DOHH2 (cell line): Measurements from ENCODE around the gene ZNRF3.

Source experiments
- H3F3A ChIP-seq: fragments of 200-600 bp; sonication (generic), shearing (Covaris generic); 2 replicates; pipeline ENCODE4 v1.6.0; 2016; ENCODE audit warnings: antibody characterized with exemption, mild to moderate bottlenecking; ENCODE audit not compliant: control insufficient read depth, insufficient read depth
- H3K27ac ChIP-seq: fragments of 200-600 bp; sonication (generic); 2 replicates; pipeline ENCODE4 v1.5.1; 2014; ENCODE audit warnings: low read depth, mild to moderate bottlenecking, low read length, moderate library complexity
- H3K27me3 ChIP-seq: fragments of 200-600 bp; sonication (generic); 2 replicates; pipeline ENCODE4 v1.6.1; 2014; ENCODE audit warnings: mild to moderate bottlenecking, low read length, mixed read lengths; ENCODE audit not compliant: control insufficient read depth
- H3K36me3 ChIP-seq: fragments of 200-600 bp; sonication (generic); 2 replicates; pipeline ENCODE4 v1.6.1; 2014; ENCODE audit warnings: mild to moderate bottlenecking, low read length, moderate library complexity, mixed read lengths; ENCODE audit not compliant: control insufficient read depth
- H3K4me1 ChIP-seq: fragments of 200-600 bp; sonication (generic); 2 replicates; pipeline ENCODE4 v1.6.1; 2014; ENCODE audit warnings: mild to moderate bottlenecking, low read length, mixed read lengths; ENCODE audit not compliant: control insufficient read depth
- H3K4me2 ChIP-seq: fragments of 200-600 bp; sonication (generic); 2 replicates; pipeline ENCODE4 v1.6.0; 2014; ENCODE audit warnings: mild to moderate bottlenecking, low read length, moderate library complexity
- H3K4me3 ChIP-seq: fragments of 200-600 bp; sonication (generic); 2 replicates; pipeline ENCODE4 v1.5.1; 2014; ENCODE audit warnings: mild to moderate bottlenecking, low read length, mixed read lengths
- H3K79me2 ChIP-seq: fragments of 200-600 bp; sonication (generic); 2 replicates; pipeline ENCODE4 v1.6.1; 2014; ENCODE audit warnings: mild to moderate bottlenecking, low read length, mixed read lengths; ENCODE audit not compliant: control insufficient read depth
- H3K9me2 ChIP-seq: fragments of 200-600 bp; sonication (generic); replicated peaks from 2 replicates; pipeline ENCODE4 v1.6.1; 2014; ENCODE audit warnings: mild to moderate bottlenecking, low read length, mixed read lengths; ENCODE audit not compliant: control insufficient read depth
- H3K9me3 ChIP-seq: fragments of 200-600 bp; sonication (generic); 2 replicates; pipeline ENCODE4 v1.6.1; 2014; ENCODE audit warnings: antibody characterized with exemption, low read length, mixed read lengths; ENCODE audit not compliant: control insufficient read depth, insufficient read depth
- H4K20me1 ChIP-seq: fragments of 200-600 bp; sonication (generic); 2 replicates; pipeline ENCODE4 v1.6.0; 2014; ENCODE audit warnings: low read depth, mild to moderate bottlenecking, antibody characterized with exemption, low read length, moderate library complexity; ENCODE audit not compliant: control insufficient read depth, insufficient read depth
- CTCF ChIP-seq: fragments of 200-600 bp; sonication (generic); IDR thresholded peaks from one replicate; pipeline ENCODE4 v1.5.1; 2014; ENCODE audit warnings: antibody characterized with exemption, mild to moderate bottlenecking, low read depth, low read length; ENCODE audit not compliant: poor library complexity, severe bottlenecking
- EZH2phosphoT487 ChIP-seq: fragments of 200-600 bp; sonication (generic); IDR thresholded peaks from 2 replicates; pipeline ENCODE4 v1.6.1; 2017; ENCODE audit warnings: borderline replicate concordance, mild to moderate bottlenecking, antibody characterized with exemption, low read length, moderate library complexity, mixed read lengths

The ZNRF3 gene

GRCh38 chr22:28978863-28979796, 95.8 kb downstream of the ZNRF3 start:
- peaks cover 13% of the 10 kb centered on the region for H3K27me3 ChIP-seq
- H3K4me2 ChIP-seq = no peak overlapping the region
- H4K20me1 ChIP-seq = no peaks in the 10 kb centered on the region
- H3K4me1 ChIP-seq = no peaks in the 10 kb centered on the region
- TF ChIP-seq CTCF = no peak
- no peaks in the 10 kb centered on the region for H3K9me2 ChIP-seq
- no peak overlapping the region for H3K27ac ChIP-seq
- H3K79me2 ChIP-seq = no peaks in the 10 kb centered on the region
- no peaks in the 10 kb centered on the region for H3F3A ChIP-seq
- H3K4me3 ChIP-seq = no peak overlapping the region
- no peaks in the 10 kb centered on the region for H3K9me3 ChIP-seq
- no peaks in the 10 kb centered on the region for H3K36me3 ChIP-seq

- H4K20me1 ChIP-seq = no peaks in the 10 kb centered on the region
- no peaks in the 10 kb centered on the region for H3K79me2 ChIP-seq
- no peaks in the 10 kb centered on the region for H3K9me2 ChIP-seq
- no peaks in the 10 kb centered on the region for H3K4me1 ChIP-seq
- H3K4me2 ChIP-seq = no peak overlapping the region
- H3F3A ChIP-seq = no peaks in the 10 kb centered on the region
- peaks cover 13% of the 10 kb centered on the region for H3K27me3 ChIP-seq
- H3K27ac ChIP-seq = no peak overlapping the region
- H3K4me3 ChIP-seq = no peak overlapping the region
- H3K9me3 ChIP-seq = no peaks in the 10 kb centered on the region
- H3K36me3 ChIP-seq = no peaks in the 10 kb centered on the region
- TF ChIP-seq CTCF (no peak), EZH2phosphoT487 (no peak)
These were observed 97.0 kb downstream of the ZNRF3 start for GRCh38 chr22:28980326-28980725.

GRCh38 chr22:28981818-28982499, 98.6 kb downstream of the ZNRF3 start:
- Histone ChIP-seq H3K4me2 (no peak overlapping the region), H3F3A (no peaks in the 10 kb centered on the region), H3K27me3 (peaks cover 13% of the 10 kb centered on the region), H3K9me3 (no peaks in the 10 kb centered on the region), H3K4me1 (no peaks in the 10 kb centered on the region), H3K36me3 (no peaks in the 10 kb centered on the region), H3K4me3 (no peak overlapping the region), H3K79me2 (no peaks in the 10 kb centered on the region), H3K9me2 (no peaks in the 10 kb centered on the region), H3K27ac (no peak overlapping the region), H4K20me1 (no peaks in the 10 kb centered on the region)
- TF ChIP-seq CTCF = no peak
- TF ChIP-seq EZH2phosphoT487 = no peak
